Measurements from ENCODE around the gene FAF2.
A peak's percentile ranks its signal among the peaks of the same experiment; 100 is the strongest.

The FAF2 gene

DNA sequence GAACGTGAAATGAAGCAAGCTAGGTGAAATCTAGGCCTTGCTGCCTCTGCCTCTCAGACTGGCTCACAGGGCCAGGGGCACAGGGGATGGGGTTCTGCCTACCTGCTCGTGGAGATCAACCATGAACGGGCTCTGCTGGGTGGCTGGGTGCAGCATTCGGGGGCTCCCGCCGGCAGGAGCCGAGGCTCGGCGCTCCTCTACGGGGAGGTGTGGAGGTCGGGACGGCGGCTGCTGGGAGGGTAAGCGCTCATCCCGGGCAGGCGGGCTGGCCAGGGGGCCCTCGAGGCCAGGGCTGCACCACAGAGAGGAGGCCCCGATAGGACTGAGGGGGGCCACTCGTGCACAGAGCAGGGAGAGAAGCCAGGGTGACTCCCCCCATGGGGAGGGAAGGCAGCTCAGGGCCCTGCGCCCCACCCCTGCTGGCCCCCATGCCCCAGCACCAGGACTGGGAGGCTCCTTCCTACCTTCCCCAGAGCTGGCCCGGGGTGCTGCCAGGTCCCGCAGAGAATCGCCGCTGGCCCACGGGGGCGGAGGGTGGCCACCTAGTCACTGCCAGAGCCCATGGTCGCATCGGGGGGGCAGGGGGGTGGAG, 83.8 kb downstream of the FAF2 start:
- FAIRE-seq = no peak

DNA sequence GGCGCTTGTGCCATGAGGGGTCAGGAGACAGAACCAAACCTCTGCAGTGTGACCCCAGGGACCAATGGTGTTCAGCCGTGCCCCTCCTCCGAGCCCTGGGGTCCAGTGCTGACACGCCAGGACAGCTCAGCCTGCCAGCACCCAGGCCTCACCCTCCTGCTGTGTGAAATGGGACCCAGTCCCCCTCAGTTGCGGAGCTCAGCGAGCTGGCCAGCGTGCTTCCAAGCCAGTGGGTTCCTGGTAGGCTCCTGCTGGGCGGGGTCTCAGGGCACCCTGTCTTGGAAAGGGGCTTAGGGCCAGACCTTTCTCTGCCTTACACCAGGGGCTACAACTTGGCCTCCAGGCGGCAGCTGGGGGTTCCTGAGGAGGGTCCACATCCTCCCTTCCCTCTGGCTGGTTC, 84.6 kb downstream of the FAF2 start:
- no peak for FAIRE-seq

DNA sequence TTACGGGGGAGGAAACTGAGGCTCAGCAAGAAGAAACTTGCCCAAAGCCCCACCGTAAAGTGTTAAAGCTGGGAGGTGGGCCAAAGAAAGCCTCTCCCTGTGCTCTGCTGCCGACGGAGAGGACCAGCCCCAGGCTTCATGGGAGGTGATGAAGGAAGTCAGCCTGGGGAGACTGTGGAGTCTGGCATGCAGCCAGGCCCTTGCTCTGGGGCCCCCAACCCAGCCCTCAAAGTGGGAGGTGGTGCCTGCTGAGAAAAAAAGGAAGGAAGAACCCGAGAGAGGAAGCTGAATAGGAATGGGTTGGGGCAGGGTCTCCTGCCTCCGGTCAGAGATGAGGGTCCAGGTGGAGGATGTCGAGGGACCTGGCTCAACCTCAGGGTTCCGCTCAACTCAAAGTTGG, 85.2 kb downstream of the FAF2 start:
- FAIRE-seq = no peak

DNA sequence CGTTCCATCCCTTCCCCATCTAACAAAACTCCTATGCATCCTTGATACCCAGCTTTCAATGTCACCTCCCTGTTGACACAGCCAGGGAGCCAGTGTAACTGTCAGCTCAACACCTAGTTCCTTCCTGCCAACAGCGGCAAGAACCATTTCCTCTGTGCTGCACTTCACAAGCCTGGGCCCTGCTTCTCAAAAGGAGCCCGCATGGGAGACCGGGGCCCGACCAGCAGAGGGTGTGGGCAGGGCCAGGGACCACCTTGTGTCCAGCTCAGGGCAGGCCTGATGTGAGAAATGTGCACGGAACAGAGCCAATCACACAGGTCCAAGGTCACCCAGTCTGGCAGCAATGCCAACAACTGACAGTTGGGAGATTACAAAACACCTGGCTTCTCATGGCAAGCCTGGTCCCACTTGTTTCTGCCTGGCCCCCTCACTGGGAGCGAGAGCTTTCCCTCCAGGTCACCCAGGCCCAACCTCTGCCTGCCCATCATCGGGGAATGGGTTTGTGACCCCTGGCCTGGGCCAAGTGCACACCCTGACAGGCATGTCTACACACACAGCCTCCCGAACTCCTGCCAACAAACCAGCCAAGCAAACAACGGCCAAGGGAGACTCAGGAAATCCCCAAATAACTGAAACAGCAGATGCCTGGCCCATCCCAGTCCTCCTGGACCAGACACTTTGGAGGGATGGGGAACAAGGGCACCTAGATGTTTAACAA, 85.9 kb downstream of the FAF2 start:
- FAIRE-seq = no peak

GRCh38 chr5:176534640-176535039, 86.5 kb downstream of the FAF2 start:
- no peak for FAIRE-seq

DNA sequence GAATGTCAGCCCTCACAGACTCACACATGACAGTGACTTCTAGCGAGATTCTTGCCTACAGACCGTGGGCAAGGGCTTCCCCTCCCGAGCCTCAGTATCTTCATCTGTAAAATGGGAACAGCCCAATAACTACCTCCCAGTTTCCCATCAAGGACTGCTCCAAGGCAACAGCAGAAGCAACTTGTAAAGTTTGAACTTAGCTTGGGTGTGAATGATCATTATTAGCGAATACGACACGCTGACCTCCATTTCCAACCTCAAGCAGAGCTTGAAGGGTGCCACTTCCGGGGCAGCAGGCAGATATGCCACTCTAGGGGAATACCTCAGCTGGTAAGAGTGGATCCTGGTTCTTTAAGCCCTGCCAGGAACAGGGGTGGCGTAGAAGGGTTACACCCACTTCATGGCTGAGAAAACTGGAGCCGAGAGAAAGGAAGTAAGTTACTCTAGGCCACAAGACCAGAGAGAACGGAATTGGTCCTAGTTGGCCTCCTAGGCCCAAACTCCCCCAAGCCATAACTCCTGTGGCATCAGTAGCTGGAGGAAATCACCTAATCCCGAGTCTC, 87.0 kb downstream of the FAF2 start:
- no peak for FAIRE-seq

- no peak for FAIRE-seq
Measured at GRCh38 chr5:176535664-176536131, 87.5 kb downstream of the FAF2 start.

GRCh38 chr5:176536132-176536901, 88.1 kb downstream of the FAF2 start:
- FAIRE-seq = no peak

DNA sequence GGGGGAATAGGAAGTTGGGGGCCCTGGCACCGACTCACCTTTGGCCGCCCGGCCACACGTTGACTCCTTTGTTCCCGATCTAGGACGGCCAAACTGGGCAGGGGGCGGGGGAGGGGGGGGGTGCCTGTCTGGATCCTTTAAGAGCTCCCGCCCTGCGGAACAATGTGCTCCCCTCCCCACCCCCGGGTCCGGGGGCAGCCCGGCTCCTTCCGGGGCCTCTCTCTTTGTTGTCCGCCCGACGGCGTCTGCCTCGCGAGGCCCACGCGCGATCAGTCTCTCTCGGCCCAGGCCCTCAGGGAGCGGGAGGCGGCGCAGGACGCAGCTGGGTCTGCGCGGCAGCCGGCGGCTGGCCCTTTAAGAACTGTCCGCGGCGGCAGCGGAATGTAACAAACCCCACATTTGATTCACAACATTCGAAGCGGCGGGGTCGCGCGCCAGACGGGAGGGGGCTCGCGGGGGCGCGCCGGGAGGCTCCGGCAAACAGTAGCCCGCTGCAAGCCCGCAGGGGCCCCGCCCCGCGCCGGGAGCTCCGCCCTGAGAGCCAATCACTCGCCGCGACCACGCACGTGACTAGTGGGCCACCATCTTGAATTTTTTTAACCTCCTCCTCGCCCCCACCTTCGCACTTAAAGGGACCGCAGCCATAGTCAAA, 88.8 kb downstream of the FAF2 start, which contains the start of gene RNF44:
Gene RNF44 (minus strand): TSS at position 501 of the 652 bp plus-strand sequence. CDS start 4,930 bp downstream, outside the sequence.
- no peak for FAIRE-seq

- peak; percentile 93 for FAIRE-seq
Measured at GRCh38 chr5:176537554-176538229, 89.5 kb downstream of the FAF2 start.

DNA sequence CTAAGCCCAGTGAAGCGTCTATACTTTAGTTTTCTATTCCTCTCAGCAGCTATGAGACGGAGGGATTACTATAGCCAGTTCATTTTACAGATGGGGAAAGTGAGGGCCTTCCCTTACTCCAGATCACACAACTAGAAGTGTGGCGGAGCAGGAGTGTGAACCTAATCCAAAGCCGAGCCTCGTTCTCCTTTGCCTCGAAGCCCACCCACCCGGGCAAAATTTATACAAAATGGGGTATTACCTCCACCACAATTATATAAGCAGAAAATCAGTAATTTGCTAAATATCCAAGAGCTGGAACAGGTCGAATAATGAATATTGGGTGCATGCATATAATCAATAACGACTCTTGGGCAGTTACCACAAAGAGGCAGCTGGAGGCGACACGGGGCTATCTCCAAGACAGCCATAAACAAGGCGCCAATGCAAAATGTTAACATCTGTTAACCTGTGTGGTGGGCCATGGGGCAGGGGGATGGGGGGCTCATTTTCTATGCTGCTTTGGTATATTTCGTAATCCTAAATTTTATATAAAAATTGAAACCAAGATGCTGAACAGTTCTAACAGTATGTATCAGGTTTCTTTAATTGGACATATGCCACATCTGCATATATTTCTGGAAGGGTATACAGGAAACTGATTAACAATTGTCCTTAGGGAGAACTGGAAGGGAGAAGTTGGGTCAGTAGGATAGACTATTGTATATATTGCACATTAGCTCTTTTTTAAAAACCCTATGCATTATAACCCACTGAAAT, 90.2 kb downstream of the FAF2 start:
- no peak for FAIRE-seq

DNA sequence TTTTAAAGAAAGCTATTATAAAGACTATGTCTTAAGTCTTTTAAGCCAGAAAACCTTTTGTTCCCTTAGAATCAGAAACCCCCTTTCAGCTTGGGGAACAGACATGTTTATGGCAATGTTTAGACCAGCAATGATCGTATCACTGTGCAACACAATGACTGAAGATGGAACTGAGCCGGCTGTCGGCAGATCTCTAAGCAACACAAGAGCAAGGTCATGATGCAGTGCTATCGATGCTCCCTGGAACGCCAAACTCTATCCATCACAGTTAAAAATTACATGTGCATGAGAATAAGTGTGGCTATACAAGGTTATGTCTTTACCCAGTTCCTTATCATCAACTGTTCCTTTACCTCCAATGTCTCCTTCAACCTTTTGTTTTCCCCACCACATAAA, 90.8 kb downstream of the FAF2 start:
- no peak for FAIRE-seq

DNA sequence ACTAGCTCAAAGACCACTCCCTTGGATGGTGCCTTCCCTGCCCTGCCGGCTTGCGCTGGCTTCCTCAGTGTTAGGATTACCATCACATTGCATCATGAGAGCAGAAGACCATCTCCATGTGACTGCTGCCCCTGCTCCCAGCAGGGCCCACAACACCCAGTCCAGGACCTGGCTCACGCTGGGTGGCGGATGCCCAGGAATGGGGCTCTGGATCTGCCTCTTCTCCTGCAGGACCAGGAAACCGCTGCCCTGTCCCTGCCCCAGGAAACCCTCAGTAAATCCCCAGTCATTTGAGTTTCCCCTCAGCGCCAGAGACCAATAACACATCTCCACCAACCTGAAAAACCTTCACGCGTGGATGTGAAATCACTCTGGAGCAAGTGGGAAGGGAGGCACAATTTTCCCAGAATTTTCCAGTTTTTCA, 92.3 kb downstream of the FAF2 start:
- FAIRE-seq = no peak

DNA sequence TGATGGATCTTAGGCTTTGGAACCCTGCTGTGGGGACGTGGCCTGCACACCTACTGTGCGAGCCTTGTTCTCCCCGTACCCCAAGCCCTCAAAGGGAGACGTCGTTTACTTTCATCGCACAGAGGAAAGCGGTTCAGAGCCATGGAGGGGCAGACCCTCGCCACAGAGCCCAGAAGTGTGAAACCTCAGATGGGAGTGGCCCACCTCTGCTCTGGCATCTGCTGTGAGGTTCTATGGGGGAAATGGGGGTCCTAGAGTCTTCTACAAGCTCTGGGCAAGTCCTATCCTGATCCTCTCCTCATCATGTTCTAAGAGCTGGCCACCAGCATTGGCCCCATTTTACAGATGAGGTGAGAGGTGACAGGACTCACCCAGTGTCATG, 92.8 kb downstream of the FAF2 start:
- FAIRE-seq = no peak

- no peak for FAIRE-seq
Measured at GRCh38 chr5:176541338-176542134, 93.4 kb downstream of the FAF2 start.

- no peak for FAIRE-seq
Measured at GRCh38 chr5:176542135-176542595, 94.0 kb downstream of the FAF2 start.

DNA sequence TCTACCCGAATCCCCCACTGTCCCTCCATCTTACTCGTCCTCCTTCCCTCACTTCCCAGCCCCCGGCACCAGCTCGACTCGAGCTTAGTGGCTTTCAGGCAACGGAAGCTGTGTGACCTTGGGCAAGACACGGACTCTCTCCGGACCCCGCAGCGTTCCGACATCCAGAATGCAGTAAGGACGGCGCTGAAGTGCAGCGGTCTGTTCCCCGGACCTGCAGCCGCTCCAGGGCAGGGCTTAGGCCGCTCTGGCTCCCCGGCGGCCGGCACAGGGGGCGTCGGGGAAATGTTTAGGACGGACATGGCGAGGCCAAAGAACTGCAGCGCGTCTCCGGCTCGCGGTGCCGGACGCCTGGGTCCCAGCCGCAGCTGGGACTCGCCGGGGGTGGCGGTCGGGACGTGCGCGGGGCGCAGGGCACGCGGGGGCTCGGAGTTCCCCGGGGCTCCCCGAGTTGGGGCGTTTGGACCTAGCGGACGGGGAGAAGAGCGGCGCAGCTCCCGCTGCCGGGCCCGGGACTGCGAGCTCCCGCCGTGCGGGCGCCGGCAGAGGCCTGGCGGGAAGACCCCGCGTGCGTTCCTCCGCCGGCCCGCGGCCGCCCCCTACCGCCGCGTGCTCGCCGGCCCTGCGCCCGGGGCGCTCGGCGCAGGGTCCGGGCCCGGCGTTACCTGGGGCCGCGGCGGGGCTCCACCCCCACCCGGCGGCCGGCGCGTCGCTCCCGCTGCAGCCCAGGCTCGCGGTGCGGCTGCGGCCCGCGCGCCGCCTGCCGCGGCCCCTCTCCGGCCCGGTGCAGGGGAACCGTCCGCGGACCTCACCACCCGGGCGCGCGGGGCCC, 94.6 kb downstream of the FAF2 start:
- no peak for FAIRE-seq

- no peak for FAIRE-seq
Measured at GRCh38 chr5:176543428-176544182, 95.4 kb downstream of the FAF2 start.

DNA sequence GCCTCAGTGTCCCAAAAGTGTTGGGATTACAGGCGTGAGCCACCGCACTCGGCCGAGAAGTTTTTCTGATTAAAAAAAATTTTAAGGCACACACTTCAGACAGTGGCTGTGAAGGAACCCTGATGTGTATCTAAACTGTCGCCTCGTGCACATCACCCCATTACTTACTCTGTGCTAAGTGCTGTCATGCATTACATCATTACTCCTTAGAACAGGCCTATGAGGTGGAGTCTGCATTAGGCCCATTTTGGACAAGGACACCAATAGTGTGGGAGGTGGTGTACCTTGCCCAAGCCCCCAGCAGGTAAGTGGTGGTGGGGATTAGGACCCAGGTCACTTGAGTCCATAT, 97.2 kb downstream of the FAF2 start:
- no peak for FAIRE-seq
